WTC11 (cell line): Measurements from ENCODE around the gene HOXB6.

ENCODE experiments used
- ESRRA ChIP-seq: sonication (generic); formaldehyde crosslinking; IDR thresholded peaks from 2 replicates; pipeline ENCODE4 v1.8.1; 2022; ENCODE audit warnings: mild to moderate bottlenecking, missing genetic modification reagents, borderline replicate concordance
- ETV6 ChIP-seq: sonication (generic); formaldehyde crosslinking; IDR thresholded peaks from 2 replicates; pipeline ENCODE4 v1.8.1; 2022; ENCODE audit warnings: mild to moderate bottlenecking, missing genetic modification reagents
- SP1 ChIP-seq: sonication (generic); formaldehyde crosslinking; conservative IDR thresholded peaks from 2 replicates; pipeline ENCODE4 v1.8.1; 2022; ENCODE audit warnings: missing genetic modification reagents
- TF ChIP-seq, protein P1 (sequence below): fragments of 200-600 bp; IDR thresholded peaks from 2 replicates; pipeline ENCODE4 v1.8.0; 2022; ENCODE audit warnings: antibody characterized with exemption

DNA sequence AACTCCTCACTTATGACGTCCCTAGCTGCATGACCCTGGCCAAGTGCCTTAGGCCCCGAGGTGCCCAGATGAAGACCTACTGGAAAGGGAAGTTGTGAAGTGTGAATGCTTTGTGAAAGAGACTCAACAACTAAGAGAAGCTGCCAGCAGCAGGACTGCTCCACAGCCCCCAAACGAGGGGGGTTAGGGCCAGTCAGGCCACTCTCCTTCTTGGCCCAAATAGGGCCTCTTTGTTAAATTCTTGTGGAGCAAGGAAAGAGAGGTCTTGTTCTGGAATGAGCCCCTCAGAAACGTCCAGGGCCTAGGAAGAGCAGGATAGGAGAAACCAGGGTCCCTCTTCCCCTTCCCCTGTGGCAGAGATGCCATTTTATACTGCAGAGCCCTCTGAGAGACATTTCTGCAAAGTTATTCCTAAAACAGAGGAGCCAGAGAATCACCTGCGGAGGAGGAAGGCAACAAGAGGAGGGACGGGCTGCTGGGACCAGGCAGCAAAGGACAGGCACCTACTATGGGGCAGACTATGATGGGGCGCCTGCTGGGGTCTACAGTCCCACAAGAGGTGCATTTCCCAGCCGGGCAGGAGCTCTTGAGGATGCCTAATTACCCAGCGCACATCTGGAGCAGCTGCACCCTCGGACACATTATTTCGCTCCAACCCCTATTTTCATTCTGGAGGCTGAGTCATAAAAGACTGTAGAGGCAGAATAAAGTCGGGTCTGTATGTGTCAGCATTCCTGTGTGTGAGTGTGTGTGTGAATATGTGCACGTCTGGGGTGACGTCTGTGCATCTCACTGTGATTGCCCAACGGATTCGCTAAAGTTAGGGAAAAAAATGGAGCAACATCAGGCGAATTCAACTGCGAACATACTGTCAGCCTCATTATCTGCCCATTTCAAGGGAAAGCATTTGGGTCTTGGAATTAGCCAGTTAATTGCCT is 32.8 kb upstream of the HOXB6 start:
- TF ChIP-seq ESRRA (CRISPR knock-in tag): no peak
- TF ChIP-seq, protein P1, sequence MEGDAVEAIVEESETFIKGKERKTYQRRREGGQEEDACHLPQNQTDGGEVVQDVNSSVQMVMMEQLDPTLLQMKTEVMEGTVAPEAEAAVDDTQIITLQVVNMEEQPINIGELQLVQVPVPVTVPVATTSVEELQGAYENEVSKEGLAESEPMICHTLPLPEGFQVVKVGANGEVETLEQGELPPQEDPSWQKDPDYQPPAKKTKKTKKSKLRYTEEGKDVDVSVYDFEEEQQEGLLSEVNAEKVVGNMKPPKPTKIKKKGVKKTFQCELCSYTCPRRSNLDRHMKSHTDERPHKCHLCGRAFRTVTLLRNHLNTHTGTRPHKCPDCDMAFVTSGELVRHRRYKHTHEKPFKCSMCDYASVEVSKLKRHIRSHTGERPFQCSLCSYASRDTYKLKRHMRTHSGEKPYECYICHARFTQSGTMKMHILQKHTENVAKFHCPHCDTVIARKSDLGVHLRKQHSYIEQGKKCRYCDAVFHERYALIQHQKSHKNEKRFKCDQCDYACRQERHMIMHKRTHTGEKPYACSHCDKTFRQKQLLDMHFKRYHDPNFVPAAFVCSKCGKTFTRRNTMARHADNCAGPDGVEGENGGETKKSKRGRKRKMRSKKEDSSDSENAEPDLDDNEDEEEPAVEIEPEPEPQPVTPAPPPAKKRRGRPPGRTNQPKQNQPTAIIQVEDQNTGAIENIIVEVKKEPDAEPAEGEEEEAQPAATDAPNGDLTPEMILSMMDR: no peak
- no peak for TF ChIP-seq SP1 (CRISPR knock-in tag)
- no peak for TF ChIP-seq ETV6 (CRISPR knock-in tag)
